BJ (cell line): ENCODE data around the gene ELP1. TPM values are rescaled to one million over a fixed set of nuclear protein-coding genes. Genes with fewer than 3 reads are reported as not detected.

Experiments used
- CTCF ChIA-PET: fragments of 350-600 bp; formaldehyde crosslinking; extraction: SDS; loops from one replicate; lab custom pipeline; 2021; ENCODE audit warnings: antibody characterized with exemption, inconsistent platforms; lab: Yijun Ruan, JAX
- POLR2A ChIA-PET: fragments of 300-600 bp; sonication (Branson Sonifier 250); formaldehyde crosslinking; extraction: SDS; loops from one replicate; lab custom pipeline; 2021; ENCODE audit warnings: antibody characterized with exemption; lab: Charles Lee
- DNase-seq: peaks from one replicate; pipeline ENCODE4 v3.0.0-alpha.2; 2011; ENCODE audit warnings: low read depth
- H3K27me3 ChIP-seq: 2 replicates; pipeline ENCODE4 v1.6.0; 2011; ENCODE audit warnings: low read length; ENCODE audit not compliant: control insufficient read depth, insufficient read depth
- H3K36me3 ChIP-seq: 2 replicates; pipeline ENCODE4 v1.5.1; 2011; ENCODE audit warnings: low read length; ENCODE audit not compliant: control insufficient read depth, insufficient read depth
- H3K4me3 ChIP-seq: 2 replicates; pipeline ENCODE4 v1.5.1; 2011; ENCODE audit warnings: low read depth, mild to moderate bottlenecking, control low read depth, low read length
- CTCF ChIP-seq: IDR thresholded peaks from 2 replicates; pipeline ENCODE4 v1.5.1; 2011; ENCODE audit warnings: low read depth, mild to moderate bottlenecking, control low read depth, inconsistent platforms, low read length, moderate library complexity; ENCODE audit not compliant: insufficient read depth
- polyA plus RNA-seq: library from polyadenylated mRNA; depleted of rRNA; stranded (reverse); fragments of >200 nt; gene quantifications from 2 replicates; pipeline ENCODE4 v1.2.3, GENCODE V29; 2011

The ELP1 gene
- polyA plus RNA-seq, 1 experiment, result 16.0 TPM

DNA sequence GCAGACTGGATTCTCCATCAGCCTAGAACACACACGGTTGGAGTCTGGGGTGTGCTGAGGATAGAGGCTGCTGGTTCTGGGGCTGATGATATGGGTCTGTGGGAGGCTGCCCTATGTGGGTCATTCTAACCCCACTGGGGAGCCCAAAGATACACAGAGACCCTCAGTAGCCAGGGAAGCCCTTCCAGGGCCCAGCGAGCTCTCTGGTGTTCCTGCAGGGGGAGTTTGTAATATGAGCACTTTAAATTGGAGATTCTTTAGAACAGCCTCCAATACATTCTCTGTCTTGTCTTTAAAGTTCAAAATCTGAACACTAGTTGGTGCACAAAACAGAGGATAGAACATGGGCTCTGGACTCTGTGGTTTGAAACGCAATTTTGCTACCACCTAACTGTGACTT lies 69.5 kb downstream of the ELP1 start:
- H3K36me3 ChIP-seq, result no peaks in the 10 kb centered on the region
- no peak overlapping the region for H3K4me3 ChIP-seq
- ChIA-PET CTCF (interaction anchor here (1.0 kb wide), 2 partner anchors 10 to 13 kb away, joined by 3 read pairs; no protein-coding TSS in a partner anchor), POLR2A (no interaction called here)
- H3K27me3 ChIP-seq, result no peaks in the 10 kb centered on the region
- no peak for TF ChIP-seq CTCF
- no peak for DNase-seq

- POLR2A ChIA-PET, result no interaction called here
- H3K36me3 ChIP-seq, result no peaks in the 10 kb centered on the region
- no peaks in the 10 kb centered on the region for H3K27me3 ChIP-seq
- no peak for DNase-seq
- no peak for TF ChIP-seq CTCF
- CTCF ChIA-PET, result interaction anchor here (1.0 kb wide), 1 partner anchor 10 kb away, joined by 3 read pairs; no protein-coding TSS in a partner anchor
- H3K4me3 ChIP-seq, result no peak overlapping the region
Measured at GRCh38 chr9:108863891-108864290, 70.0 kb downstream of the ELP1 start.

- no peak for DNase-seq
- ChIA-PET POLR2A (no interaction called here), CTCF (no interaction called here)
- H3K27me3 ChIP-seq, result no peaks in the 10 kb centered on the region
- no peaks in the 10 kb centered on the region for H3K36me3 ChIP-seq
- no peak within 1 kb of the TSS for H3K4me3 ChIP-seq
- TF ChIP-seq CTCF, result no peak
Measured at GRCh38 chr9:108861997-108862396, 71.9 kb downstream of the ELP1 start, which contains the start of gene ACTL7A. Gene ACTL7A, plus strand, starts transcription at chr9:108862266. Its CDS starts 57 bp downstream, at chr9:108862323.

DNA sequence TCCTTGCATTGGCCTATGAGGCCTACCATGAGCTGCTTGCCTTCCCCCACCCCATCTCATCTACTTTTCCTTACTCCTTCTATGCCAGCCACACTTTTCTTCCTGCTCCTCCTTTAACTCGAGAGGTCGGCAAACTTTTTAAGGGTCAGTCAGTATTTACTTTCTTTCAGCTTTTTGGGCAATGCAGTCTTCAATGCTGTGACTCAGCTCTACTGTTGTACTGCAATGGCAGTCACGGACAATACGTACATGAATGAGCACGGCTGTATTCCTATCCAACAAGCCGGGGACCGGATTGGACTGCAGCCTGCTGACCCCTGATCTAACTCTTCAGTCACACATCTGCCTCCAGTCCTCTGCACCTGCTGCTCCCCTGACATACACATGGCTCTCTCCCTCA lies 72.5 kb downstream of the ELP1 start:
- POLR2A ChIA-PET, result no interaction called here
- no peak for DNase-seq
- Histone ChIP-seq H3K4me3 (no peak overlapping the region), H3K36me3 (no peaks in the 10 kb centered on the region), H3K27me3 (no peaks in the 10 kb centered on the region)
- CTCF ChIA-PET, result no interaction called here
- no peak for TF ChIP-seq CTCF

GRCh38 chr9:108860764-108861163 lies 73.2 kb downstream of the ELP1 start:
- DNase-seq, result no peak
- H3K27me3 ChIP-seq, result no peaks in the 10 kb centered on the region
- ChIA-PET CTCF (interaction anchor here (1.4 kb wide), 1 partner anchor 8 kb away, joined by 3 read pairs; no protein-coding TSS in a partner anchor), POLR2A (no interaction called here)
- no peak for TF ChIP-seq CTCF
- H3K36me3 ChIP-seq, result no peaks in the 10 kb centered on the region
- no peak overlapping the region for H3K4me3 ChIP-seq
